T-helper 22 cell (primary cell): ENCODE measurements around the gene ACTN1.

Experiments used
- DNase-seq: peaks from one replicate; pipeline ENCODE4 v3.0.0-alpha.2; 2020; ENCODE audit warnings: low read depth

Gene ACTN1

GRCh38 chr14:68969278-68970033, 9.6 kb downstream of the ACTN1 start:
- DNase-seq, result no peak

GRCh38 chr14:68968721-68969120, 10.4 kb downstream of the ACTN1 start:
- no peak for DNase-seq

GRCh38 chr14:68968051-68968450, 11.1 kb downstream of the ACTN1 start:
- DNase-seq, result peak; percentile 34

GRCh38 chr14:68967459-68967940, 11.6 kb downstream of the ACTN1 start:
- DNase-seq, result no peak

GRCh38 chr14:68966872-68967301, 12.2 kb downstream of the ACTN1 start:
- no peak for DNase-seq

DNA sequence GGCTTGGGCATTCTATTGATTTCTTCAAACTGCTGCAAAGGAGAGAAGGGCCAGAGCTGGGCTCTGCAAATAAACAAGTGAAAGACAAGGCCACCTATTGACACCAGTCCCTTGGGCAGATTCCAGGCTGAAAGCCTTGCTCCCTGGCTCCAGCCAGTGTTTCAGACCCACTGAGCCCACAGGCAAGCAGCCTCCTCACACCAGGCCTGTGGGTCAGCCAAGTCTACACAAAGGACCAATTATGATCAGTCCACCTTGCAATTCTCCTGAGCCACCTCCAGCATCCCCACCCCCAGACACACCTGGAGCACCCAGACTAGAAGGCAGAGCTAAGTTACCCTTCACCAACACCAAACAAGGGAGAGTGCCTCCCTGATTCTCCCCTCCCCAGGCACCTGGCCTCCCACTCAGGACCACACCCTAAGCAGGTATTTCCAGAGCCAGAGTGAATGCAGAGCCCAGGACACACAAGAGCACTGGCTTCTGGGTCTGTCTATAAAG, 13.8 kb downstream of the ACTN1 start:
- no peak for DNase-seq

DNA sequence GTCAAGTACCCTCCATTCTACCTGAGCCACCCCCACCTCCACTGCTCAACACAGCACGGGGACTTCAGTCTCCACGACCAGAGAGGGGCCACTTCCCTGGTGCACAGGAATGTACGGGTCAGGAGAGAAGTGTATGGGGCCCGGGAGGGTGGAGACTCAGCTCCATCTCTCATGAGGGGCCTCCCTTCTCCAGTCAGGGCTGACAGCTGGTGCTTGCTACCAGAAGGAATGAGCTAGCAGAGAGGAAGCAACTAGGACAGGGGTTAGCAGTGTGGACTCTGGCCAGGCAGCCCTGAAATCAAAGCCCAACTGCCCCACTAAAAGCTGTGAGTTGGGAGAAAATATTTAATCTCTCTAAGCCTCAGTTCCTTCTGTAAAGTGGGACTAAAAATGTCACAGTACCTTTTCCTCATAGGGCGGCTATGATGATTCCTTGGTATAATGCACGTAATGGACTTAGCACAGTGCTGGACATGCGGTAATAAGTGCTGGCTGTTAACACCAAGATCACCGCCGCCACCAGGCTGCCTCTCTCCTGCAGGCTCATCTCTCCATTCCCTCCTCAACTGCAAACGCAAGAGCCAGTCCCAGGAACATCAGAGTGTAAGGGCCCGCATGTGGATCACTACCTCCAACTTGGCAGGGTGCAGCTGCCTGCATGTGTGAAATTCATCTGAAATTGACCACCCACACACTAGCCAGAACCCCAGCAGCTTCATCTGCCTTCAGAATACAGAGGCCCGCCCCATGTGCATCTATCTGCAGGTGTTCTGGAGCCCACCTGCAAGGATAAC, 14.6 kb downstream of the ACTN1 start:
- DNase-seq, result no peak

GRCh38 chr14:68962681-68963080, 16.4 kb downstream of the ACTN1 start:
- DNase-seq, result no peak

DNA sequence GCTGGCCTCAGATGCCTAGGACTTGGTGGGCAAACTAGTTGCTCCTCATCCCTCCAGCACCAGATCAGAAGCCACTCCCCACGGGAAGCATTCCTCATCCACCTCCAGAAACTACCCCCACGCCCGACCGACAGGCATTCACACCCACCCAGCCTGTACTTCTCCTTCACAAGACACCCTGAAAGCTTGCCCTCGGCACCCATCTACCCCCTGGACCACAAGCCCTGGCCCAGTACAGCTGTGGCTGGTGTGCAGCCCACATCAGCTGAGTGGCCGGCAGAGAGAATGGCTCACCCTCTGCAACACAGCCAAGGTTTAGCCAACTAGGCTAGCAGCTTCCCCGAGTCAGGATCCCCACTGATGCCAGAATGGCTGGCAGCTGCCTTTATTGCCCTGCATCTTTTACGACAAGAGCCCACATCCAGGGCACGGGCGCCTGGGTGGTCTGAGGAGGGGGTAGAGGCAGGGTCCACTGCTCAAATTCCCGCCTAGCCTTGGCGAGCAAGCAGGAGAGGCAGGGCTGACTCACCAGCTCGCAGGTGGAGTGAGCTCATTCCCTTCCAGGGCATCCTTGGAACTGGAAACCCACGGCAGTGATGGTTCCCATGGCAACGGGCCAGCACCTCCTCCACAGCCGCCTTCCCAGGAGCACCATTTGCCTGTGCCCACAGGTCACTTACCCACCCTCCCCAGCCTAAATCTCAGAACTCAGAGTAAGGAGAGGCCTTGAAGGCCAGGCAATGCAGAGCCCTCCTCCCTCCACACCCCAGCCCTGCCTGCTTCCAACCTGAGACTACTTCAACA, 17.1 kb downstream of the ACTN1 start:
- DNase-seq, result no peak

DNA sequence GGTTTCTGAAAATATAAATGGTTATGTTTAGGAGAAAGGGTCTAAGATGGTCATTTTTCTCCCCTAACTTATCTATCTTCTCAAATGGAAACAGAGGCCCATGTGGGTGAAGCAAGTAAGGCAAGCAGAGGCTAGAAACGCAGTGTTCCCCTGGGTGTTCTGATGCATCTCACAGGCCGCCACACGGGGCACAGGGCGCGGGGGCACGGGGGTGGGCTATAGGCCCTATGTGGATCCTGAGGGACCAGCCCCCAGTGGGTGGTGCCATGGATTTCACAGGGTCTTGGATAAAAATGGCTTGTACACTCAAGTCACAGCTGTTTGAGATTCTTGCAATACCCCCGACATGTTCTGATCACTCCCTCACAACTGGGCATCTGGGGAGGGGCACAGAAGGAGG, 17.7 kb downstream of the ACTN1 start:
- DNase-seq, result no peak

DNA sequence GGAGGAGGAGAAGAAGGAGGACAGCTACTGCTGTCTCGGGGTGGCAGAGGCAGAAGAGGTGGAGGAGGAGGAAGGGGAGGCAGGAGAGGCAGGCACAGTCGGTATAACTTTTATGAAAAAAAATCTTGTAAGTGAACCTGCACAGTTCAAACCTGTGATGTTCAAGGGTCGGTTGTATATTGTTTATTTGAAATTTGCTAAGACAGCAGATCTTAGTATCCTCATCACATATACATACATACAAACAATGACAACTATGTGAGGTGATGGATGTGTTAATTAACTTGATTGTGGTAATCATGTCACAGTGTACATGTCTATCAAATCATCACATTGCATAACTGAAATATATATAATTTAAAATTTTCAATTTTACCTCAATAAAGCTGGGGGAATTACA, 19.0 kb downstream of the ACTN1 start:
- no peak for DNase-seq

DNA sequence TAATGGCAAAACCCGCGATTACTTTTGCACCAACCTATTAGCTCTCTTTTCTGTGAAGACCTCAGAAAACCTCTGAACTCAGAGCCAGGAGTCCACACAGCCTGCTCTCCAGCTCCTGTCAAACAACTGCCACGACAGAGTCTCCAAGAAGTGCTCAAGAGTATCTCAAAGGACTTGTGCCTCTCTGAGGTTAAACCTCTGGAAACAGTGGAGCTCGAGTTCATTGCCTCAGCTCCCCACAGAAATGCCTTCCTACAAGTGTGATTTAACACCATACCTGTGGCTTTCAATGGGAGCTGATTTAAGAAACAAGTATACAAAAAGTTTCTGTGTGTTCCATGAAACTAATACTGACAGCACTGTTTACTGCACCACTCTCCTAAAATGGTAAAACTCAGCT, 20.1 kb downstream of the ACTN1 start:
- DNase-seq, result no peak

- no peak for DNase-seq
Measured at GRCh38 chr14:68958553-68958952, 20.5 kb downstream of the ACTN1 start.

- no peak for DNase-seq
Measured at GRCh38 chr14:68957775-68958174, 21.3 kb downstream of the ACTN1 start.

DNA sequence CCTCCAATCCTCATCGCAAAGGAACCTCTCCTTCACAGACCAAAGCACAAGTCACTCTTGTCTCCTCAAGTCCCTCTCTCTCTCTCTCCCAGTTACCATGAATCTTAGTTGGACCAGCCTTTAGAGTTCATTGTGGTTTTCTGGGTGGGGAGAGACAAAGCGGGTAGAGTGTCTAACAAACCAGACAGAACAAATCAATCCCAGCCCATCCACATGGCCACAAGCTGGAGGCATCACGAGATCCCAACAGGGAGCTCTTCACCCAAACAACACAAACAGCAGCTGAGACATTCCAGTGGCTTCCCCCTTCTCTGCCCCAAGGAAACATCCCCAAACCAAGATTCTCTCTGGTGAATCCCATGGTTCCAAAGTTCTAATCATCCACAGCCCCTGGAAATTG, 22.4 kb downstream of the ACTN1 start:
- no peak for DNase-seq

DNA sequence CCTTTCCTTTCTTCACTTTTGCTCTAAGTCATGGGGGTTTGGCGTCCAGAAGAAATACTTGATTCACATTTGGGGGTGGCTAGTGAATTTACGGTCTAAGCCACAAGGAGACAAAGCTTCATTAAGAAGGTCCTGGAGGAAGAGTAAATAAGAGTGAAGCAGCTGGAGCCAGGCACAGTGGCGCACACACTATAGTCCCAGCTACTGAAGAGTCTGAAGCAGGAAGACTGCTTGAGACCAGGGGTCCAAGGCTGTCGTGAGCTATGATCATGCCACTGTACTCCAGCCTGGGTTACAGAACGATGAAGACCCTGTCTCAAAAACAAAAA, 23.3 kb downstream of the ACTN1 start:
- DNase-seq, result no peak

GRCh38 chr14:68955164-68955850, 23.8 kb downstream of the ACTN1 start:
- DNase-seq, result no peak

DNA sequence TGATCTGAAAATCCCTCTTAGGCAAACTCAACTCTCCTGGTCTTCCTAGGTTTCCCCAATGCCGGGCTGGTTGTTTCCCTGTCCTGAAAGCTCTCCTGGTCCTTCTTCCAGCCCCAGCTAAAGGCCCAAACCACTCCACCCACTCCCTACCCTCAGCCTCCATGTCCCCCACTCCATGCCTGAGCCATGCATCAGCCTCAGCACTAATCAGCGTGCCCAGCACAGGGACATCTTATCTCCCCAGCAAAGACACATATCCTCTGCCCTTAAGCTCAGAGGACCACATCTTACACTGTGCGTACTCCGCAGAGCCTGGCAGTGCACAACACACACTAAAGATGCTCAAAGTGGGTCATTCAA, 25.9 kb downstream of the ACTN1 start:
- DNase-seq, result no peak

DNA sequence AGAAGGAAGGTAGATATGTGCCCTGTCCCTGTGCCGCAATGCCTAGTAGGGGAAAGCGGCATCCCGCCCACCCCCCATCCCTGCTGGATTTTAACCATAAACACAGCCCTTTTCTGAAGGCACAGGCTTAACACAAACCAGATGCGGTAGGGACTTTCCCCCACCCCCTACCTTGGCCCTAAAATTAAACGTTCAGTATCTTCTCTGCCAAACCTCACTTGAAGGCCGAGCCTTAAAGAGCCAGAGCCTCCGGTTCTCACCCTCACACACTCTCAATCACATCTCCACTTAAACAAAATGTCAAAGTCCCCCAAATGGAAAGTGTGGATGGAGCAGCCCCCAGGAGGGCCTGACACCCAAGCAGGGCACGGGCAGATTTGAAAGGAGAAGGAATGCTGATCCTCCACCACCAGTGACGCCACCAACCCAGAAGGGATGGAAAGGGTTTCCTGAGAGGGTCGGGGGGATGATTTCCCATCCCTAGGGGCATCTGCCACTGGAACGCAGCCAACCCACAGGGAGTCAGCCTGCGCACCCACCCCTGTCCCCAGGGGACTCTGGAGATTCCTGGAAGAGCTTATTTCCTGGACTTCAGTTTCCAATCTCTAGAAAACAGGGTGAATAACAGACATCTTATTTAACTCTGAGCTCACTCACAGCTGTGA, 26.4 kb downstream of the ACTN1 start:
- DNase-seq, result no peak

GRCh38 chr14:68951800-68952530, 27.1 kb downstream of the ACTN1 start:
- DNase-seq, result no peak
